HS-27A (cell line): ENCODE data around the gene TUBB1.
"Not testable (repeated sequence)": the region's sequence is repeated elsewhere in the genome, so short reads cannot be mapped to it uniquely, and the experiment has no call there.

ENCODE experiments used
- DNase-seq: peaks from one replicate; pipeline ENCODE4 v3.0.0-alpha.2; 2012; ENCODE audit warnings: low read depth, missing footprints

TUBB1 gene

DNA sequence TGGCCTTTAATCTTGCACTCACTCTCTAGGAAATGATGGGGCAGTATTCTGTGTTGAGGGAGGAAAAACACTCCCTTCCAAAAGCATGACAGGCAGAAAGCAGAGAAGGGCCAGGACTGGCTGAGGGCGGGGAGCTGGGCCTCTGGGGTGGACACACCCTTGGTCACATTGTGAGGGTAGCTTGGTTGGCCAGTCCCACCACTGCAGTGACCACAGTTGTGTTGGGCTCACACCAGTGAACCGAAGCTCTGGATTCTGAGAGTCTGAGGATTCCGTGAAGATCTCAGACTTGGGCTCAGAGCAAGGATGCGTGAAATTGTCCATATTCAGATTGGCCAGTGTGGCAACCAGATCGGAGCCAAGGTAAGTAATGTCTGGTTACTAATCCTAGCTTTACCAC lies at the start of gene TUBB1:
Gene TUBB1, plus strand, starts transcription at position 213 of the 400 bp plus-strand sequence. Its CDS starts 94 bp downstream, at position 307.
- no peak for DNase-seq

DNA sequence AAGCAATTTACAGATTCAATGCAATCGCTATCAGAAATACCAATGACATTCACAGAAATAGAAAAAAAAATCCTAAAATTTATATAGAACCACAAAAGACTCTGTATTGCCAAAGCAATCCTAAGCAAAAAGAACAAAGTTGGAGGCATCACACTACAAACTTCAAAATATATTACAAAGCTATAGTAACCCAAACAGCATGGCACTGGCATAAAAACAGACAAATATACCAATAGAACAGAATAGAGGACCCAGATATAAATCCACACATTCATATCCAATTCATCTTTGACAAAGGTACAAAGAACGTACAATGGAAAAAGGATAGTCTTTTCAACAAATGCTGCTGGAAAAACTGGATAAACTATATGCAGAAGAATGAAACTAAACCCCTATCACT lies 49.8 kb upstream of the TUBB1 start:
- DNase-seq = no peak

DNA sequence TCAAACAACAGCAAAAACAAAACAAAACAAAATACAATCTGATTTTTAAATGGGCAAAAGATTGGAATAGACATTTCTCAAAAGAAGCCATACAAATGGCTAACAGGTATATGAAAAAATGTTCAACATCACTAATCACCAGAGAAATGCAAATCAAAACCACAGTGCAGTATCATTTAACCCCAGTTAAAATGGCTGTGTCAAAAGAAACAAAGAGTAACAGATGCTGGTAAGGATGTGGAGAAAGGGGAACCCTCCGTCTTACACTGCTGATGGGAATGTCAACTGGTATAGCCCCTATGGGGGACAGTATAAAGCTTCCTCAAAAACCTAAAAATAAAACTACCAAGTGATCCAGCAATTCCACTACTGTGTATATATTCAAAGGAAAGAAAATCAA lies 49.1 kb upstream of the TUBB1 start:
- DNase-seq = no peak

DNA sequence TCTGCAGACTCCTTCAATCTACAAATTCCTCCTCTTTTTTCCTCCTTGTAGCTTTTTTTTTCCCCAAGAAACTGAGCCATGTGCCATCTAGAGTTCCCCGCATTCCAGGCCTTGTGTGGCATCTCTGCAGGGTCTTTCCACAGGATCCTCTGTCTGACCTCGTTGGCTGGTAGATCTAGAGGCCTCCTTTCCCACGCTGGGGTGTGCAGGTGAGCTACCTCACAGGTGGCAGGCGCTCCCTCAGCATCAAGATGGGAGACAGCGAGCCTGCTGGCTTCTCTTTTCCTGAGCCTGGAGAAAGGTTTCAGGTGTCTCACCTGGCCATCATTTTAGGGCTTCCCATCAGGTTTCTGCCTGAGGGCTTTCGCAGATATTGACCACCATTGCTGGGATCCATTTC lies 47.8 kb upstream of the TUBB1 start:
- no peak for DNase-seq

DNA sequence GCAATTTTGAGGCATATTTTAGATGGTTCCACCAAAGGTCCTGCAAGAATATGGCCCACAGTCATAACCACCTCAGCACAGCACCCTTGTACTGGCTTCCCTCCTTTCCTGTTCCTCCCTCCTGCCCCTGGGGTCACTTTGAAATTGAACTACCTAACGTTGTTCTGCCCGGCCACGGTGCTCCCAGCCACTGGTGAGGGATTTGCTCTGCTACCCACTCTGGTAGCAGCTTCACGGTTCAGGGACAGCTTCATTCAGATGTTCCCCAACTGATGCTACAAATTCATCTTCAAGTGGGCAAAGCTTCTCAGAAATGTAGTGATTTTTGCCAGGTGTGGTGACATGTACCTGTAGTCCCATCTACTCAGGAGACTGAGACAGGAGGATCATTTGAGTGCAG lies 46.0 kb upstream of the TUBB1 start:
- no peak for DNase-seq

DNA sequence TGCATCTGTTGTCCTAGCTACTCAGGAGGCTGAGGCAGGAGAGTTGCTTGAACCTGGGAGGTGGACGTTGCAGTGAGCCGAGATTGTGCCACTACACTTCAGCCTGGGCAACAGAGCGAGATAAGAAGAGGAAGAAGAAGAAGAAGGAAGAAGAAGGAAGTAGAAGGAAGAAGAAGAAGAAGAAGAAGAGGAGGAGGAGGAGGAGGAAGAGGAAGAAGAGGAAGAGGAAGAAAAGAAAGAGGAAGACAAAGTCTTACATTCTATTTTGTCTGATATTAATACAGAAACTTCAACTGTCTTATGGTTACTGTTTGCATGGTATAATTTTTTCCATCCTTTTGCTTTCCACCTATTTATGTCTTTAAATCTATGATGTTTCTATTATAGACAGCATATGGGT lies 45.4 kb upstream of the TUBB1 start:
- no peak for DNase-seq

DNA sequence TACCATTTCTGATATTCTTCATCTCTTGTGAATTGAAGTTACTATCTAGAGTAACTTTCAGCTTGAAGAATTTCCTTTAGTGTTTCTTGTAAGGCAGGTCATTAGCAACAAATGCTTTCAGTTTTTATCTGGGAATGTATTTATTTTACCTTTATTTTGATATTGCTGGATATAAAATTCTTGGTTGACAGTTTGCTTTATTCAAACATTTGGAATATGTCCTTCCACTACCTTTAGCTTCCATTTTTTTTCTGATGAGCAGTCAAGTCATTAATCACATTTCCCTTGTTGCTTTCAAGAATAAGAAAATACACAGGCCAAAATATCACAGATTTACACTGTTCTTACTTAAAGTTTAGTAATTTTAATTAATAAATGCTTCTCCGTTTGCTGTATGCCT lies 43.9 kb upstream of the TUBB1 start:
- no peak for DNase-seq

DNA sequence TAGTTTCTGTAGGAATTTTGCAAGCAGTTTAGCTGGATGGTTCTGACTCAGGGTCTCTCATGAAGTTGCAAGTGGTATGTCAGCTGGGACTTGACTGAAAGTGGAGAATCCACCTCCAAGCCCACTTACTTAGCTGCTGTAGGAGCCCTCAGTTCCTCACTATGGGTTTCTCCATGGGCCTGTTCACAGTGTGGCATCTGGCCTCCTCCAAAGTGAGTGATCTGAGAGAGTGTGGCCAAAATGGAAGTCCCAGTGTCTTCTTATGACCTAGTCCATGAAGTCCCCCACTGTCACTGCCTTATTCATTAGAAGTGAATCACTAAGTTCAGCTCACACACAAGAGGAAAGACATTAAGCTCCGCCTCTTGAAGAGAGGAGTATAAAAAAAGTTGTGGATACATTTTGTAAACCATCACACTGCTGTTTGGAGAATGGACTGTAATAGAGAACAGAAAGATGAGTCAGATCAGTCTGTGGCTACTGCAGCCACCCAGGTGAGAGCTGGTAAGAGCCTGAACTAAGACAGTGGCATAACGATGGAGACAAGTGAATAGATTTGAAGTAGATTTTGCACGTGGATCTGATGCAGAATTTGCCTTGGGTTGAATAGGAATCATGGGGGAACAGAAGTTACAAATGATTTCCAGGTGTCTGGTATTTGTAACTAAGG lies 43.0 kb upstream of the TUBB1 start:
- DNase-seq = no peak

DNA sequence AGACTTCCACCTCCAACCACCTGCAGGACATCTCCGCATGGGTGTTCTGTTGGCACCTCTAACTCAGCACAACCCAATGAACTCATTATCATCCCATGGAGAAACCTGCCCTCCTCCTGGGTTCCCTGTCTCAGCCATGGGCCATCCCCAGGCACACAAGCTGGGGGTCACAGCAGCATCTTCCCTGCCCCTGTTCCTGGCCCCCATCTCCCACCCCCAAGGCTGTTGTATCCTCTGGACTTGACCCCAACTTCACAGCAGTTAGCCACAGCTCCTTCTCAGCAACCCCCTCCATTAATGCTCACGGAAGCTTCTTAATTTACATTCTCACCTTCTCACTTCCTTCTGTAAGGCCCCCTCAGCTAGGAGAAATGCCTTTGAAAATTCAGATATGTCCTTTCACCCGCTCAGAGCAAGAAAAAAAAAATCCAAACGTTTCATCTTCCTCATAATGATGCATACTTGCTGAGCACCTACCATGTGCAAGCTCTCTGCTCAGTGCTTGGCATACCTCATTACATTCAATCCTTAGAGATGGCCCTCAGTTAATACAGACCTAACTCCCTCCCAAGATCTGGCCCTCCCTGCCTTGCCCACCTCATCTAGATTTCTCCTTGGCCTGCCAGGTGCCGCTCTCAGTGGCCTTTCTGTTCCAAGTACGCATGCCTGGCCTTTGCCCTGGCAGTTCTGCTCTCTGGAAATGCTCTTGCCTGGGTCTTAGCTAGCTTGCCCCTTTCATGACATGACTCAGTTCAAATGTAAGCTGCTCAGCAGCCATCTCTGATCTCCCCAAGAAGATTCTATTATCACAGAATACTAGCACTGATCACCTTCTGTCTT lies 40.7 kb upstream of the TUBB1 start:
- DNase-seq = no peak

DNA sequence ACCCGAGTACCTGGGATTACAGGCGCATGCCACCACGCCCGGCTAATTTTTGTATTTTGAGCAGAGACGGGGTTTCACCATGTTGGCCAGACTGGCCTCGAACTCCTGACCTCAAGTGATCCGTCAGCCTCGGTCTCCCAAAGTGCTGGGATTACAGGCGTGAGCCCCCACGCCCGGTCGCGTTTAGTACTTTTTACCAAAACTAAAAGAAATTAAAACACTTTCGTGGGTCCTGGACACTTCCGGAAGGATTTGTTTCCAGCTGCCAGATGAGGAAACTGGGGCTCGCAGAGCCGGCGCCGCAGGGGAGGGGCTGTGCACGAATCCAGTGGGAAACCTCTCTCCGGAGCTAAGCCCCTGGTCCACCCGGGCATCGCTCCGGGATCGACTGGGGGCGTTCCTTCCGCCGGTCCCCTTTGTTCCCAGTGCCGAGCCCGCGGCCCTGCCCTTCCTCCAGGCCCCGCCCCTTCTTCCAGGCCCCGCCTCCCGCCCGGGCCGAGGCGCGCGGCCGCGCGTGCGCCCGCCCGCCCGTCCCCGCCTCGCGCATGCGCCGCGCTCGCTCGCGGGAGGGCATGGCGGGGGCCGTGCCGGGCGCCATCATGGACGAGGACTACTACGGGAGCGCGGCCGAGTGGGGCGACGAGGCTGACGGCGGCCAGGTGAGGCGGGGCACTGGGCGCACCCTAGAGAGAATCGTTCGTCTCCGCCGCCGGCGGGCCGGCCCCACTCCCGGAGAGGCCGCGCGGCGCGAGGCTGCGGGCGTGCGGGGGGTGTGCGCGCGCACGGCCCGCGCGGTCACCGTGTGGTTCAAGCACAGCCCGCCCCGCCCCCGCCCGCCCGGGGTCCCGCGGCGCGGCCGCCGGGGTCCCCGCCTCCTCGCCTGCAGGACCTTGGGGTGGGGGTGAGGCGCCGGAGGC lies 38.3 kb upstream of the TUBB1 start, which contains the start of gene NELFCD:
Gene NELFCD, plus strand, starts transcription at position 546 of the 917 bp plus-strand sequence. Its CDS starts 54 bp downstream, at position 600.
- DNase-seq = peak; percentile 39

DNA sequence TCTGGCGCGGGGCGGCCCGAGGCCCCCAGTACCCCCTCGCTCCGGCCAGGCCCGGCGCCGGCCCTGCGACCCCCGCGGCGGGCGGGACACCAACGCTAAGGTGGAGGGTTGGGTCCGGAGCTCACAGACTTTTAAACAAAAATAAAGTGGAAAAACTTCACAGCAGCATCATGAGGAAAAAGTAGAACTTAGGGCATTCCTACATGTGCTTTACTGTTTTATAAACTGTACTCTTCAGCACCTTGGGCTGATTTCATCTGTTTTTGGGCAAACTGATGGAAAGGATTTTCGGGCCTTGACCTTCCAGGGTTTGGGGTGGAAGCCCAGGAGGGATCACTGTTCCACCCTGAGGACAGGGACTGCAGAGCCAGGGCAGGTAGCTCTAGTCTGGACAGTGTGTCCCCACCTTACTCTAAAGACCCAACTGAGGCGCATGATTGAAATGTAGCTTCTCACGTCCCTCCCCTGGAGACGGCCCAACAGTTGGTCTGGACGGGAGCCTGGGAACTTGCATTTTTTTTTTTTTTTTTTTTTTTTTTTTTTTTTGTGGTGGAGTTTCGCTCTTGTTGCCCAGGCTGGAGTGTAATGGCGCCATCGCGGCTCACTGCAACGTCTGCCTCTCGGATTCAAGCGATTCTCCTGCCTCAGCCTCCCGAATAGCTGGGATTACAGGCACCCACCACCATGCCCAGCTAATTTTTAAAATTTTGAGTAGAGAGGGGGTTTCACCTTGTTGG lies 37.4 kb upstream of the TUBB1 start:
- no peak for DNase-seq

DNA sequence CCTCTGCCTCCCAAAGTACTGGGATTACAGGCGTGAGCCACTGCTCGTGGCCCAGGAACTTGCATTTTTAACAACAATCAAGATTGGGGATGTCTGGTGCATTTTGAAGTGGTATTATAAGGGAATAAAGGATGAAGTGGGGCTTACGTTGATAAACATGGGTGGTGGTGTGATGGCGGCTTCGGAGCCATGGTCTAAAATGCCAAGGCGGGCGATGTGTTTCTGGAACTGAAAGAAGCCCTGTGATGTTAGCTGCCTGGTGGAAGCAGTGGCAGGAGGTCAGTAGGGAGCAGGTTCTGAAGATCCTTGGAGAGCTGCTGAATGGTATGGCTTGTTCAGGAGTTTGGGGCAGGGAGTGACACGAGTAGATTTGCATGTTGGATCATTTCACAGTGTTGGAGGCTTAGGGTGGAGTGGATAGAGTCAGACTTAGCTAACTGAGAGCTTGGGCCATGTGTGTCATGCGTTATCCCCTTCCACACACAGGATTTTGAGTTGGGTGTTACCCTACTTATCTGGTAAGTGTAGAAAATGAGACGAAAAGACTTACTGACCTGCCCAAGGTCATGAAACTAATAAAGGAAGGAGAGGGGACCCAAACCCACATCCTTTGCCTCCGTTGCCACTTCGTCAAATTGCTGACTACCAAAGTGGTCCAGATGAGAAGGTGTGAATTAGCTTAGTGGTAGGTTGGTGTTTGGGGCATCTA lies 36.7 kb upstream of the TUBB1 start:
- DNase-seq = no peak

DNA sequence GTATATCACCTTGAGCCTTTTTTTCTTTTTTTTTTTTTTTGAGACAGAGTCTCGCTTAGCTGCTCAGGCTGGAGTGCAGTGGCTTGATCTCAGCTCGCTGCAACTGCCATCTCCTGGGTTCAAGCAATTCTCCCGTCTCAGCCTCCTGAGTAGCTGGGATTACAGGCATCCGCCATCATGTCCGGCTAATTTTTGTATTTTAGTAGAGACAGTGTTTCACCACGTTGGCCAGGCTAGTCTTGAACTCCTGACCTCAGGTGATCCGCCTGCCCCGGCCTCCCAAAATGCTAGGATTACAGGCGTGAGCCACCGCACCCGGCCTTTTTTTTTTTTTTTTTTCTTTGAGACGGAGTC lies 36.1 kb upstream of the TUBB1 start:
- DNase-seq = not testable (repeated sequence)

DNA sequence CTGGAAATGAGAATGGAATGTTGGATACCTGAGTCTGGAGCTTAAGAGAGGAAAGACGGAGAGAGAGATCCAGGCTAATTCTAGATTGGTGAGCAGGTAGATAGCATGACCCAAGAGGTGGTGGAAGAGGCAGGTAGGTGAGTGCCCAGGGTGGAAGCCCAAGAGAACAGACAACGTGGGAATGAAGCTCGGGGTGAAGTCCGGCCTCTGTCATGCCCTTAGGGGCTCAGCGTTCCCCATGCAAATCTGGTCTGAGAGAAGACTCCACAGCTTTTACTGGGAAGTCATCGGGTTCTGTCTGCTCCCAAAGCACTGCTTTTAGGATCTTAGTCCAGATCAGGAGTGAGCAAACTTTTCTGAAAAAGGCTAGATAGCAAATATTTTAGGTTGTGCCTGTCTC lies 34.5 kb upstream of the TUBB1 start:
- no peak for DNase-seq

DNA sequence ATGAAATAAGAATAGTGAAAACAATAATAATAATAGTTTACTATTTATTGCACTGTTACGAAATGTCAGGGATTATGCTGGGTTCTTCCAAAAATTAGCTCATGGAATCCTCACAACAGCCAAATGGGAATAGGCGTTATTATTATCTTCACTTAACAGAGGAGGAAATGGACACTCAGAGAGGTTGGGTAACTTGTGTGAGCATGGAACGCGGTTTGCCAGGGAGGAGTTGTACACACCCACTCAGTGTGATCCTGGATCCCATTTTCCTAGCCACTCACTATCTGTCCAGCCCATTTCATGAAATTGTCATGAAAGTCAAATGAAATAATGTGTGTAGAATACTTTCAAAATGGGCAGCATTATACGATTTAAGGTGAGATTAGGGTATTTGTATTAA lies 33.6 kb upstream of the TUBB1 start:
- DNase-seq = no peak

DNA sequence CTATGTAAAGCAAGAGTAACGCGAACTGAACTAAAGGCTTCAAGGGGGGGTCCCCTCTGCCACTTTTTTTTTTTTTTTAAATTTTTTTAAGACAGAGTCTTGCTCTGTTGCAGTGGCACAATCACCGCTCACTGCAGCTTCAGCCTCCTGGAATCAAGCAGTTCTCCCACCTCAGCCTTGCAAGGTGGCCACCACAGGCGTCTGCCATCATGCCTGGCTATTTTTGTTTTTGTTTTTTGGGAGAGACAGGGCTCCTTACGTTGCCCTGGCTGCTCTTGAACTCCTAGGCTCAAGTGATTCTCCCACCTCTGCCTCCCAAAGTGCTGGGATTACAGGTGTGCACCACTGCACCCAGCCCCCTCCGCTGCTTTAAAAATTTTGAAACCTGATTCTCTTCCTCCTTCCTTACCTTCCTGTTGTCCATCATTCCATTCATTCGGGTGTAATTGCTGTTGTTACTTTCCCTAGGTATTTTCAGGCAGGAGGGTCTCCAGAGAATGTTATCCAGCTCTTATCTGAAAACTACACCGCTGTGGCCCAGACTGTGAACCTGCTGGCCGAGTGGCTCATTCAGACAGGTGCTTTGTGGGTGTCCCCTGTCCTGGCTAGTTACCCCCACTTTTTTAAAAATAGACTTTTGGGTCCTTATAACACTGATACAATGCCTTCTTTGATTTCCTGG lies 32.8 kb upstream of the TUBB1 start:
- DNase-seq = no peak

DNA sequence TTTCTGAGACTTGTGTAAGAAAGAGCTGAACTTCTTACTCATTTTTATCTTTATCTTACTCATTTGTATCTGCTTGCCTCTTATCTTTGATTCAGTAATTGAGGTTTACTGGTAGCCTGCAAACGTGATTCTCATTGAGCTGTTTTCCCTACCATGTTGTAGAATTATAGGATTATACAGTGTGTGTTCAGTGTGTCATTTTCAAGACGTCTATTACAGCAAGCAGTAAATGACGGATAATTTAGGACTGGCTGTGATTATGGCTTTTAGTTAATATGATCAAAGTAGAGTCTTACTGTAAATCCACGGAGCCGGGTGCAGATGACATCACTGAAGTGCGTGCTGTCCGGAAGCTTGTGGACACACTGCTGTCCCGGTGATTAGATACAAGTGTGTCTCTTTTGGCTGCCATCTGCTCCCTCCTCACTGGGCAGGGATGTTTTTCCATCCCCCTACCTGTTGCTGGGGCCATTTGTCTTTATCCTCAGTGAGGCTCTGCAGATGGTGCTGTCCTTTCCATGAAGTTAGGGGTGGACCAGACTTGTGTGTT lies 32.2 kb upstream of the TUBB1 start:
- no peak for DNase-seq

DNA sequence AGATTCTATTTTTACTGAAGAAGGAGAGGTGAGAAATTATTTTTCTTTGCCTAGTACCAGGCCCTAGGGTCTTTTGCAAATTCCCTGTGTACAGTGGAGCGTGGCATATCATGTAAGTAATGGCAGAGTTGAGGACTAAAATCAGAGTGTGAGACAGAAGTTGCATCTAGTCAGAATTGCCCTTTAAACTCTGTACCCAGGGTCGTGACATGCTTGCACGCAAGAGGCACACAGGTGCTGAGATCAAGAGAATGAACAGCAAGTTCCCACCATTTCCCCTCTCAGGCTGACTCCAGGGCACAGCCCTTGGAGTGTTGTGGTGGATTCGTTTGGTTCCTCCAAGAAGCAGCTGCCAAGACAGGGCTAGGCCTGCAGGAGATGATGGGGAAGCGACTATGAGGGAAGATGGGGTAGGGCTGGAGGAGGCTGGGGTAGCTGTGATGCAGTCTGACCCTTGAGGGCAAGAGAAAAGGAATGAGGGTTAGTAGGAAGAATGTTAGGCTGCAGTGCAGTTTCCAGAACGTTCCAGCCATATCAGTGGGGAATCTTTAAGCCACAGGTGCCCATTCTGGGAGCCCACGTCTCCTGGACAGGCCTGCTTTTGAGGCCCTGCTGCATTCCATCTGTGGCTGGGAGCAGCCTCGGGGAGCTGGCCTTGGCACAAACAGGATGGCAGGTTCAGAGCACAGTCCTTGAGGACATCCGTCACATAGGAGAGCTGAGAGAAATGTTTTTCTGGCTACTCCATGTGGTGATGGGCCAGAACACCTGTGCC lies 31.3 kb upstream of the TUBB1 start:
- no peak for DNase-seq

DNA sequence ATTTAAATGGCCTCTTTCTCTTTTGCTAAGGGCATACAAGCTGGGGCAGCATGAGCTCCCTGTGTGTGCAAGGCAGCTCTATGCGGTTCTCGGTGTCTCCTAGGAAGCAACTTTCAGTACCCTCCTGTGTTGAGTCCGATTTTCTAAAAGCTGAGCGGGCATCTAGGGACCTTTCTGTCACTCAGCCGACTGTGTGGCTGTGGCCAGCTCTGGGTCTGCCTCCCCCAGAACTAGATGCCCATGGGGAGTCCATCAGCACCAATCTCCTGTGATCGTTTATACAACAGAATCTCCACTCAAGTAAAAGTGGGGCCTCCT lies 30.7 kb upstream of the TUBB1 start:
- no peak for DNase-seq

DNA sequence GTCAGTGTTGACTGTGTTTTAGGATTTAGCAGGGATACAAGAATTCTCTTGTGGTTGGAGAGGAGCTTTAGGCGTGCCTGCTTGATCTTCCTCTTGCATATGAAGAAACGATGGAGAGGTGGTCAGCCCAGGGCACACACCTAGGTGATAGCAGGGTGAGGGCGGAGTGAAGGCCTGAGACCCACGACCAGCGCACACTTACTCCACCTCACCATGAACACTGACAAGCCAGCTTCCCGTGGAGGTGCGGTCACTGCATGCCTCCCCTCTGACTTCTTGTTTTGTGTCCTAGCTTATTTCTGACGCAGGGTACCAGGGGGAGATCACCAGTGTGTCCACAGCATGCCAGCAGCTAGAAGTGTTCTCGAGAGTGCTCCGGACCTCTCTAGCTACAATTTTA lies 30.0 kb upstream of the TUBB1 start:
- DNase-seq = no peak
